Measurements from ENCODE around the gene MTRF1.

- no peak for TF ChIP-seq CTCF (IDR thresholded peaks at IDR 0.05)
- no peak for TF ChIP-seq PHF8 (IDR thresholded peaks at IDR 0.05; ENCODE audit: borderline replicate concordance, low read depth)
- no peak for TF ChIP-seq POLR2A (IDR thresholded peaks at IDR 0.05; ENCODE audit: low read length)
- no peak for TF ChIP-seq REST (IDR thresholded peaks at IDR 0.05)
- no peak for TF ChIP-seq RAD21 (conservative IDR thresholded peaks at IDR 0.05 in 1 of 2, IDR thresholded peaks at IDR 0.05 in 1 of 2)
- TF ChIP-seq CBX8 (IDR thresholded peaks at IDR 0.05) = no peak
- no peak for TF ChIP-seq NFE2L2 (conservative IDR thresholded peaks at IDR 0.05; ENCODE audit: low read length)
- TF ChIP-seq MAZ (IDR thresholded peaks at IDR 0.05; ENCODE audit: borderline replicate concordance, low read depth, low read length) = no peak
- no peak for TF ChIP-seq EP300 (IDR thresholded peaks at IDR 0.05)
- no peak for TF ChIP-seq GATA3 (IDR thresholded peaks at IDR 0.05; ENCODE audit: borderline replicate concordance)
Observed at GRCh38 chr13:41188584-41188983, 74.8 kb downstream of the MTRF1 start.
